ENCODE measurements around the gene SOBP.

Gene SOBP

DNA sequence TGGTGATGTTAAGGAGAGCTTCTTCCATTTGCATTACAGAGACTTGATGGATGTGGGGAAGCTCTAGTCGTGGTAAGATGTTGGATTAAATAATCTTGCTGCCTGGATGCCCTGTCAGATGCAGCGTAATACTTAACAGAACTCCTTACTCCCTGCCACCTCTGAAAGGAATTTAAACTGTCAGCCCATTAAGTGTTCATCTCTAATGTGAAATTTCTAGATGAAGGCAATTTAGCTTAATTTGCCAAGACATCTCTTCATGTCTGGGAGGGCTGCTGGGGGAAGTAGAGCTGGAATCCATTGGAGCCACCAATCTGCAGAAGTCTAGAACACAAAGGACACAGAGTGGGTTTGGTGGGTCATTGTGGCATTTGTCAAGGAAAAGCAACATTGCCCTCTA is 64.4 kb downstream of the SOBP start:
- no peak for DNase-seq

GRCh38 chr6:107554918-107555317 is 65.0 kb downstream of the SOBP start:
- DNase-seq, result no peak

- no peak for DNase-seq
Observed at GRCh38 chr6:107555449-107555848, 65.5 kb downstream of the SOBP start.

DNA sequence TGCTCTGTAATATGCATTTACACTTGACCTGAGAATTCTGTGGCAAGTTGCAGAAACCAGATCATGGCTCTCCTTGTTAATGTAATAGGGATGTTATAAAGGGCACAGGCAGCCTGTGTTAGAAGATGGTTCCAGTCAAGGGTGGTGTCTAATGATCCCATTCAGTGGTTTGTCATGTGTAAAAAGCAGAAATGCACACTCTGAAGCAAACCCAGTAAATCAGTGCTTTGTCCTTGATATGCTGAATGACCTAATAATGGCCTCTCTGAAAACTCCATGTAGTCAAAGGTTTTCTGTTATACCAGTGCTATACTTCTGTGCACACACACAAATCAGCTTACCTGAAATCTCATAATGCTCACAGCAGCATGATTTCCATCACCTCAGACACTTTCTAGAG is 66.2 kb downstream of the SOBP start:
- no peak for DNase-seq

DNA sequence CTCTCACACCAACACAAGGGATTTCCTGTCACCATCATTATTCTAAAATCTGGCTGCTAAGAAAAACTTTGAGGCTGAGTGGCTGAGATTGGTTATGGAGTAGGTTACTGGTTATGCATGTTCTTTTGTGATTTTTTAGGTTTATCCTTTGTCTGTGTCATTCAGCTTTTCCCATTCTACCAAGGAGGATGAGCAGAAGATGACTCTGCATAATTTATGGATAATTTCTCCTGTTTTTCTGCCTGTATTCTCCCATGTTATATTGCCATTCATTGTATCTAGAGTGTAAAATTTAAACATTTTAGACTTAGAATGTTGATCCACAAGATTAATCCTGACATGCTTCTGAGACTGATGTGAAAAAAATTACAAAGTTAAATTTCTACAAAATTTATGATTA is 67.8 kb downstream of the SOBP start:
- no peak for DNase-seq

DNA sequence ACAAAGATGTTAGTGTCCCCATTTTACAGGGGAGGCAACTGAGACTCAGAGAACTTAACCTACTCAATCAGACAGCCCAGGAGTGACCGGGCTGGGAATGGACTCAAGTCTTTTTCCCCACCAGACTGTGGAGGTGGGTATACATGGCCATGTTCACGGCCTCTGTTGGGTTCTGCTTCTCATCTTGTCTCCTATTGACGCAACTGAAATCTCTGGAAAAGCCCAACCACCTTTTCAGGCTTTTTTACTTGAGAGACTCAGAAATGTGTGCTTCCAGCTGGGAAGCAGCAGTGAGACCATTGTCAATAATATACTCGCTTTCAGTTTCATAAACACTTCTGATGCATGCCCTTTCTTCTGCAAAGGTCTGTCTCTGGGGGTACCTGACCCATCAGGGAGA is 70.7 kb downstream of the SOBP start:
- no peak for DNase-seq

DNA sequence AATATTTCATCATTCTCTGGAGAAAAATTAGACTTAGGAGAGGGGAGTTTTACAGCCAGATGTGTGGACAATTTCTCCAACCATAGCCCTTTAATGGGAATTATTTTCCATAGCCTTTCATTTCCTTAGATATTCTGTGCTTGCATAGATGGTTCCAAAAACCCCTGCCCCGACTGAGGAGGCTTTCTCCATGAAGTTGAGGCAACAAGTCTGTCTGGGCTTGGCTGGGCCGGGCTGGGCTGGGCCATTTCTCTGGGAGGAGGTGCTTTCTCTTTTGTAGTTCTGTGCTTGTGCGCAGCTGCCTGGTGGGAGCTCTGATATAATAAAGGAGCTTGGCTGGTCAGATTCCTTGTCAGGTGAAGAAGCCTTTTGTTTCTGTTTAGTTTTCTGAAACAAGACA is 71.4 kb downstream of the SOBP start:
- DNase-seq, result peak; percentile 17

- DNase-seq, result peak; percentile 44
Observed at GRCh38 chr6:107563694-107564588, 74.0 kb downstream of the SOBP start.

GRCh38 chr6:107564589-107564951 is 74.7 kb downstream of the SOBP start:
- DNase-seq, result no peak

GRCh38 chr6:107565165-107565723 is 75.3 kb downstream of the SOBP start:
- DNase-seq, result no peak

DNA sequence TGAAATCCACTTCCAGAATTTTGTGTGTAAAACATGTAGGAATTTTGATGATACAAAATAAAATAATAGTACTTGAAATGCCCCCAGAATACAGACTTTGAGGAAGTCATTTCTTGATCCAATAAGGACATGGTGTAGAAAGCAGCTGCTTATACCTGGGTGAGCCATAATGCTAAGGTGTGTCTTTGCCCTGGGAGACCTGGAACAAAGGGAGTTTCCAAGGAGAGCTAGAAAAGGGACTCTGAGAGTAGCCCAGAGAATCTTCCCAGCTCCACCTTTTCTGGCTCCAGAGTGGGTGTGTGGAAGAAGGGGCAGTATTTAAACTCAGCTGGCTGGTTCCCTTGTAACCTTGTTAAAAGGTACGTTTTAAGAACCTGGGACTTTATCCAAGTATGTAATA is 77.7 kb downstream of the SOBP start:
- DNase-seq, result no peak

DNA sequence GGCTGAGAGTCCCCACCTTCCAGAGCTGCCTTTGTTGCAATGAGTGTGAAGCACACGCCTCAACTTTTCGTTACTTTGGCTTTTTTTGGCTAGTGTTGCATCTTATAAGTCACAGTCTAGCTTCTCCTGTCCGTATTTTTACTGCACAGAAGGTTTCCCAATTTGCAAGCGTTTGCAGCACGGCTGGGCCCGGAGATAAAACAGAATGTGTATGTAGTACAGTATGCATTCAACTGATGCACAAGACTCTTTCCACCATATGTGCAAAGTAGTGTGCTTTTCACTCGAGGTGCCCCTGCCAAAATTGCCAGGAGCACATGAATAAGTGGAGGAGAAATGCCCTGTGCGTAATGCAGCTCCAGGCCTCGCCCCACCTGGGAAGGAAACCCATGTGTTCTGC is 79.6 kb downstream of the SOBP start:
- DNase-seq, result no peak

DNA sequence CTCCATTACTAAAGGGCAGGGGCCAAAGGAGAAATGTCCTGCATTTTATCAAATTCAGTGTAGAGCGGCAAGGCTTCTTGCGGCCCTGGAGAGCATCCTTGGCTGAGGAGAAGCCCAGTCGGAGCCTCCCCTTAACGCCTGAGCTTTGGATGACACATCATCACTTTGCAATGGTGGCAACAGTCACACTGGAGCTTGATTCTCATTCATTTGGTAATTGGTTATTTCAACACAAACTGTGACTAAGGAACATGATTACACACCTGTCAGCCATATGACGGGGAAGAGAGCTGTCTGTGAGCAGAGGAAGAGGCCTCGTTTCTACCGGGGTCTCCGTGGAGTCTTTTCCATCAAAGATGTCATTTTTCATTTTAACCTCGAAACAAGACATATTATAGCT is 81.4 kb downstream of the SOBP start:
- no peak for DNase-seq

GRCh38 chr6:107572886-107573285 is 83.0 kb downstream of the SOBP start:
- DNase-seq, result no peak

GRCh38 chr6:107574856-107575255 is 84.9 kb downstream of the SOBP start:
- DNase-seq, result no peak

- no peak for DNase-seq
Observed at GRCh38 chr6:107576852-107577251, 86.9 kb downstream of the SOBP start.

- peak; percentile 9 for DNase-seq
Observed at GRCh38 chr6:107578642-107579341, 88.9 kb downstream of the SOBP start.

- peak; percentile 11 for DNase-seq
Observed at GRCh38 chr6:107579456-107580056, 89.6 kb downstream of the SOBP start.

GRCh38 chr6:107582086-107582485 is 92.2 kb downstream of the SOBP start:
- no peak for DNase-seq

DNA sequence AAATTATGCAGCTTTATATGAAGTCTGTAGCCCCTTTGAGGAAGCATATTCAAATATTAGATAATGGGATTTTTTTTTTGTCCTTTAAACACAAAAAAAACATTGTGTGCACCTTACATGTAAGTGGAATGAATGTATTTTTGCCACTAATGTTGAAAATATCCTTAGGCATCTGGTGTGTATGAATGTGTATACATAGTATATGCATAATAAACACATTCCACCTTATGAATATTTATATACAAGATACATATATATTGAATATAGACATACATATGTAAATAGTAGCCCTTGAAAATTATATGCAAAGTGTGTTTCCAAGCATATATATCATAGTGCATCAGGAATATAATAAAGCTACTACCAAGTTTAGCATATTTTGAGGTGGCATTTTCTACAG is 94.8 kb downstream of the SOBP start:
- DNase-seq, result no peak

GRCh38 chr6:107585815-107586435 is 96.0 kb downstream of the SOBP start:
- DNase-seq, result no peak

DNA sequence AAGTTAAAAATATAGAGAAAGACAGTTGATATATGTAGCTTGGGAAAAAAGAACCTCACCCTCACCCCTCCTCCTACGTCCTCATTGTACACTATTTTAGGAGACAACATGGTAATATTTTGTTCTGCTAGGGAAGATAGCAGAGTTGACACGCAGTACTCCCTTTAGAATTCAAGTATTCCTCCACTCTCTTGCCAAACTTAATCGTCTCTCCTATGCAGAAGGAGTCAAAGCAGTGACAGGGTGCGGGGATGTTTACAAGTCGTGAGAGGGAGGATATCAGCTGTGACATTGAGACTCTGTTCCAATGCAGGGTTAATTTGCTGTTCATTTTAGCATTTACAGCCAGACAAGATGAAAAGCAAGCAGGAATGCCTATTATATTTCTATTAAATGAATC is 97.5 kb downstream of the SOBP start:
- no peak for DNase-seq

GRCh38 chr6:107589199-107589598 is 99.3 kb downstream of the SOBP start:
- DNase-seq, result no peak
